ENCODE results near the gene TSPO2.
"Not testable (repeated sequence)": the region's sequence is repeated elsewhere in the genome, so short reads cannot be mapped to it uniquely, and the experiment has no call there.

TSPO2 gene, protein sequence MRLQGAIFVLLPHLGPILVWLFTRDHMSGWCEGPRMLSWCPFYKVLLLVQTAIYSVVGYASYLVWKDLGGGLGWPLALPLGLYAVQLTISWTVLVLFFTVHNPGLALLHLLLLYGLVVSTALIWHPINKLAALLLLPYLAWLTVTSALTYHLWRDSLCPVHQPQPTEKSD

GRCh38 chr6:41042226-41043055 lies at the start of gene TSPO2:
TSS of gene TSPO2 (plus strand) at chr6:41042467. CDS start at chr6:41042986, 519 bp downstream.
- DNase-seq (ENCODE audit: low spot score) = no peak

DNA sequence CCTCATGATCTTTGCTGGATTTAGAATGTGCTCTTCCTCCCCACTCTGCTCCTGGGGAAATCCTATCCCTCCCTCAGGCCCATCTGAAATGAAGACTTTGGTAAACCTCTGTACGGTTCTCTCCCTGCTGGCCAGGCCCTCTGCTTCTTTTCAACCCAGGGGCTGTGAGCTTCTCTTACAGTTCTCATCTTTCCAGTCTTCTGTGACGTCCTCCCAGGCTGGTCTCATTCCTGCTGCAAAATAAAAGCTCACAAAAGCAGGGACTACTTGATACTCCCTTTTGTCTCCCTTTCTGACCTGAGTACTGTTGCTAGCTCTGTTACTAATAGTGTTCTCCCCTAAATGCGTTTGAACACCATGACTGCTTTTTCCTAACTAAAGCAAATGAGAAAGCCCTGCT lies 49.5 kb upstream of the TSPO2 start:
- no peak for DNase-seq (ENCODE audit: low spot score)

GRCh38 chr6:40996591-40997233 lies 45.6 kb upstream of the TSPO2 start:
- no peak for DNase-seq (ENCODE audit: low spot score)

- DNase-seq (ENCODE audit: low spot score) = no peak
These were observed 44.9 kb upstream of the TSPO2 start for GRCh38 chr6:40997234-40997957.

DNA sequence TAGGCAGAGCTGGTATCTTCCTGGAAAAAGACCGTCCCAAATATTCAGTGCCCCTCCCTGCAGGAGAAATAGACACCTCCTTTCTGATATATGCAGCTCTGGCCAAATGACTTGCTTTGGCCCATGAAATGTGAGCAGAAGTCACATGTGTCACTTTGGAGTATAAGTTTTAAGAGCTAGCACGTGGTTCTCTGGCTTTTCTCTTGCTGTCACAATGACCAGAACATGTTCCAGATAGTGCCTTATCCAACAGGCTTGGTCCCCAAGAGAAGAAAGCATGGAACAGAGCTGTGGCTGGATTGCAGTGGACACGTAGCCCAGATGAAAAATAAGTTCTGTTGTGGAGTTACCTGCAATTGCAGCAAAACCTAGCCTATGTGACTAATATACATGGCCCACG lies 43.6 kb upstream of the TSPO2 start:
- no peak for DNase-seq (ENCODE audit: low spot score)

DNA sequence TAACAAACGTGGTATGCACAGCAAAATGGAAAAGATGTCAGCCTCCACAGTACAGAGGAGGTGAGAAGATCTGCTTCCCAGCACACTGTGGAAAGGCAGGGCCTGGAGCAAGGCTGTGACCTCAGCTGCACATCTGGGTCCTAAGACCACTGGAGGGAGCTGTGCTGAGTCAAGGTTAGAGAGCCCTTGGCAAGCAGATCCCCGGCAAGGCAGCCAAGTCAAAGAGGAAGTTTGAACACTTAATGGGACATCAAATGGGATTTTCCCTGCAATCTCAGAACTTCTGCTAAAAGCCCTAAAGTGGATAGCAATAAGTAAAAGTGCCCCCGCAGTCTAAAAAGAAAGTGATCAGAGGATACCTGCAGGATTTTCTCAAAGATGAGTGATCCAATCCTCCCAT lies 42.7 kb upstream of the TSPO2 start:
- DNase-seq (ENCODE audit: low spot score) = peak; percentile 32

GRCh38 chr6:41000248-41000647 lies 42.0 kb upstream of the TSPO2 start:
- no peak for DNase-seq (ENCODE audit: low spot score)

GRCh38 chr6:41002168-41002567 lies 40.1 kb upstream of the TSPO2 start:
- DNase-seq (ENCODE audit: low spot score) = no peak

DNA sequence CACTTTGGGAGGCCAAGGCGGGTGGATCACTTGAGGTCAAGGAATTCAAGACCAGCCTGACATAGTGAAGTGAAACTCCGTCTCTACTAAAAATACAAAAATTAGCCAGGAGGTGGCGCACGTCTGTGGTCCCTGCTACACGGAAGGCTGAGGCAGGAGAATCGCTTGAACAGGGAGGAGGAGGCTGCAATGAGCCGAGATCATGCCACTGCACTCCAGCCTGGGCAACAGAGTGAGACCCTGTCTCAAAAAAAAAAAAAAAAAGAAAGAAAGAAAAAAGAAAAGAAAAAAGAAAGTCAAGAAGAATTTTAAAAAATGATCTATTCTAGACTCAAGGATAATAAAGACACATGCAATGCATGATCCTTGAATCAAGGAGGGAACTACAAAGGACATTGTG lies 36.0 kb upstream of the TSPO2 start:
- DNase-seq (ENCODE audit: low spot score) = not testable (repeated sequence)

DNA sequence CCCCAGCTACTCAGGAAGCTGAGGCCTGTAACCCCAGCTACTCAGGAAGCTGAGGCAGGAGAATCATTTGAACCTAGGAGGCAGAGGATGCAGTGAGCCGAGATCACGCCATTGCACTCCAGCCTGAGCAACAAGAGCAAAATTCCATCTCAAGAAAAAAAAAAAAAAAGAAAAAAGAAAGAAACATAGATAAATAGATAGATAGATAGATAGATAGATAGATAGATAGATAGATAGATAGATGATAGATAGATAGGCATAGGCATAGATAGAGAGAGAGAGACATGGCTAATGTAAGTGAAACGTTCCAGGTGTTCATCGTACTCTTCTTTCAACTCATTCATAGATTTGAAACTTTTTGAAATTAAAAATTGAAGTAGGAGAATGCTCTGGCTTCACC lies 35.3 kb upstream of the TSPO2 start:
- not testable (repeated sequence) for DNase-seq (ENCODE audit: low spot score)

DNA sequence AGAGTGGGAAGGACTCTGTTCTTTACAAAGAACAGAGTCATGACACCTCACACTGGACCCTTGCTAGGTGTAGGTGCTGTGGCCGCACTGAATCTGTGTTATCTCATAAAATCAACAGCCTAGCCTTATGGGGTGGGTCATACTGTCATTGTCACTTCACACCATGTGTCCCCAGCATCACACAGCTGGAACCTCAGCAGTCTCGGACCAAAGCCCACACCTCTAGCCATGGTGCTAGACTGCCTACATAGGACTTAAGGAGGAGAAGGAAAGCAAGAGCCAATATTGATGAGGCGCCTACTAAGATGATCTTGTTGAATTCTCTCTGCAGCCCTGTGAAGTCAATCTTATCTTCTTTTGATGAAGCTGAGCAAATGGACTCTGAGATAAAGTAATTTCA lies 34.3 kb upstream of the TSPO2 start:
- no peak for DNase-seq (ENCODE audit: low spot score)

DNA sequence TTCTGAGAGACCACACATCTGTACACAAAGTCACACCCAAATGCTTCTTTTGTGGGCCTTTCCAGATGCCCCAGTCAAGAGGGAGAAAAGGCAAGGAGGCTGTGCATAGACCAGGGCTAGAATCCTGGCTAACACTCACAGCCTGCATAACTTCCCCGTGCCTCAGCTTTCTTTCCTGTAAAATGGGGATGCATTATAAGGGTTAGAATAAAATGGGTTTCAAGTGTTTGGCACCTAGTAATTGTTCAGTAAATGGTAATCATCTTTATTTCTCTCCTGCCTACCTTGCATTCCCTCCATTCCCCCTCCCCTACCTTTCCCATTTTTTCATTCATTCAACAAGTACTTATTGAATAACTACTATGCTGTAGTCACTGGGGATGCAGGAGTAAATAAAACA lies 32.6 kb upstream of the TSPO2 start:
- DNase-seq (ENCODE audit: low spot score) = no peak

DNA sequence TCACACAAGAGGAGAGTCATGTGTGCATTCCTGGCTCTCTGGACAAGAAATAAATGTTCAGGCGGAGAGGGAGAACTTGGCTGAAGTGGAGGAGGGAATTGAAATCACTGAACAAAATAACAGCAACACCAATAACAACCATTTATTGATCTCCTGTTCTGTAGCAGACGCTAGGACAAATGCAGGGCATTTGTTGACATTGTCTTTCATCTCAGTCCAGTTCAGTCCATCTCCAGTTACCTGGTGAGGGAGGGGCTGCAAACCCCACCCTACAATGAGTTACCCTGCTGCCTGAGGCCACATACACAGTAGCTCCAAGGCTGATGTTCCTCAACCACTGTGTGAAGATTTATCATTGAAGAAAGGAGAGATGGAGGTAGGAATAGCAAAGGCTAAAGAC lies 30.6 kb upstream of the TSPO2 start:
- DNase-seq (ENCODE audit: low spot score) = no peak

- no peak for DNase-seq (ENCODE audit: low spot score)
These were observed 28.7 kb upstream of the TSPO2 start for GRCh38 chr6:41013466-41014153.

- DNase-seq (ENCODE audit: low spot score) = no peak
These were observed 27.5 kb upstream of the TSPO2 start for GRCh38 chr6:41014780-41015179.

GRCh38 chr6:41015860-41016259 lies 26.4 kb upstream of the TSPO2 start:
- not testable (repeated sequence) for DNase-seq (ENCODE audit: low spot score)

GRCh38 chr6:41017663-41018062 lies 24.6 kb upstream of the TSPO2 start:
- DNase-seq (ENCODE audit: low spot score) = no peak

DNA sequence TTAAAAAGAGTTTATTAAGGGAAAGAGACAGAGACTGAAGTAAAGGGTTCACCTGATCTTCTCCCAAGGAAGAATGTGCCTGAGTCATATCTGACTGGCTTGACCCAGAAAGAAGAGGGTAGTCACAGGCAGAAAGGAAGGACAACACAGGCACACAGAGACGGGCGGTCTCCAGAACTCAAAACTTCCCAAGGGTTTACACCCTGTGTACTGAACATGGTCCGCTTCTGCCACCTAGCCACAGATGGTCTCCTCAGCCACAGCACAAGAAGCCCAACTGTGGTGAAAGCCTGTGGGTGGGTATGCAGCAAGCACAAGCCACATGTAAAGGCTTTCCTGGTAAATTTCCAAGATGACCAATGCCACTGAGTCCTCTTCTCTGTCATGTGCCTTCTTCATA lies 20.4 kb upstream of the TSPO2 start:
- DNase-seq (ENCODE audit: low spot score) = no peak

- no peak for DNase-seq (ENCODE audit: low spot score)
These were observed 20.0 kb upstream of the TSPO2 start for GRCh38 chr6:41022294-41022693.

GRCh38 chr6:41023114-41023513 lies 19.2 kb upstream of the TSPO2 start:
- no peak for DNase-seq (ENCODE audit: low spot score)

GRCh38 chr6:41025966-41026530 lies 16.2 kb upstream of the TSPO2 start:
- DNase-seq (ENCODE audit: low spot score) = peak; percentile 74

DNA sequence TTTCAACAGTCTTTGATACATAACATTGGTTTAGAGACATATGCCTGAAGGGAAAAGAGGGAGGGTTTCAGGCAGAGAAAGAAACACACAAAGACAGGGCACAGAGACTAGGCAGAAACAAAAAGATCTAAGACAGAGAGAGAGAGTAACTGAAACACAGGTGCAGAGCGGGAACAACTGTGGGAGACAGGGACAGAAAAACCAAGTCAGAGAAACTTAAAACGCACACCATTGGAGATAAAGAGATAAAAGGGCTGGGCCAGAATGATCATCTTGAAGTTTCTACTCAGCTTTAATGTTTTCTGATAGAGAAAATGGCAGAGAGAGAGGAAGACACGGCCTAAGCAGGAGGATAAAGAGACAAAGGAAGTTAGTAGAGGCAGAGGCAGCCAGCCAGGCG lies 15.0 kb upstream of the TSPO2 start:
- no peak for DNase-seq (ENCODE audit: low spot score)

Data from COLO829 (cell line).